Liver (tissue), 9 donors: ENCODE data around the gene SOX6. TPM values are rescaled to one million over a fixed set of nuclear protein-coding genes. Genes with fewer than 3 reads are reported as not detected.

Source experiments
- DNase-seq: peaks from one replicate; pipeline ENCODE4 v3.0.0-alpha.2; 2017; ENCODE audit warnings: low spot score
- H3K27ac ChIP-seq, 2 donors: one replicate each; pipeline ENCODE4 v1.7.0; 2013; ENCODE audit warnings: inconsistent platforms in 2 of 2, low read length in 2 of 2, control low read depth in 1 of 2, low read depth in 1 of 2, mild to moderate bottlenecking in 1 of 2
- H3K27me3 ChIP-seq, 4 donors: one replicate each; pipeline versions ENCODE4 v1.6.1 to v1.7.0; 2013; ENCODE audit warnings: low read length in 3 of 4, inconsistent platforms in 1 of 4, mild to moderate bottlenecking in 1 of 4, moderate library complexity in 1 of 4; ENCODE audit not compliant: control insufficient read depth in 4 of 4, insufficient read depth in 4 of 4
- H3K36me3 ChIP-seq, 4 donors: one replicate each; pipeline versions ENCODE4 v1.6.1 to v1.7.0; 2013; ENCODE audit warnings: low read length in 3 of 4, mild to moderate bottlenecking in 3 of 4, low read depth in 1 of 4, moderate library complexity in 1 of 4; ENCODE audit not compliant: control insufficient read depth in 4 of 4, insufficient read depth in 3 of 4
- H3K4me1 ChIP-seq, 4 donors: one replicate each; pipeline versions ENCODE4 v1.6.1 to v1.7.0; 2013; ENCODE audit warnings: low read length in 3 of 4, mild to moderate bottlenecking in 3 of 4, moderate library complexity in 1 of 4; ENCODE audit not compliant: control insufficient read depth in 4 of 4, insufficient read depth in 4 of 4
- H3K4me3 ChIP-seq, 3 donors: one replicate each; pipeline versions ENCODE4 v1.6.1 to v1.7.0; 2013; ENCODE audit warnings: low read length in 3 of 3, control low read depth in 1 of 3, low read depth in 1 of 3, mild to moderate bottlenecking in 1 of 3
- H3K9ac ChIP-seq, 2 donors: one replicate each; pipeline ENCODE4 v1.7.0; 2013; ENCODE audit warnings: low read length in 2 of 2, mild to moderate bottlenecking in 2 of 2, moderate library complexity in 2 of 2, control low read depth in 1 of 2, low read depth in 1 of 2
- H3K9me3 ChIP-seq, 4 donors: one replicate each; pipeline versions ENCODE4 v1.6.1 to v1.7.0; 2013; ENCODE audit warnings: low read length in 3 of 4; ENCODE audit not compliant: control insufficient read depth in 4 of 4
- ATF3 ChIP-seq: IDR thresholded peaks from 2 replicates; pipeline ENCODE4 v1.6.1; 2016; ENCODE audit warnings: antibody characterized with exemption
- FOXA1 ChIP-seq: IDR thresholded peaks from 2 replicates; pipeline ENCODE4 v1.6.1; 2016; ENCODE audit warnings: antibody characterized with exemption
- FOXA2 ChIP-seq: IDR thresholded peaks from 2 replicates; pipeline ENCODE4 v1.6.1; 2016; ENCODE audit warnings: antibody characterized with exemption
- GABPA ChIP-seq, 2 donors: IDR thresholded peaks in 1 of 2; conservative IDR thresholded peaks in 1 of 2; 2 replicates each; pipeline ENCODE4 v1.6.1; 2016; ENCODE audit warnings: antibody characterized with exemption in 2 of 2, mild to moderate bottlenecking in 1 of 2, moderate library complexity in 1 of 2
- HNF4G ChIP-seq: IDR thresholded peaks from 2 replicates; pipeline ENCODE4 v1.6.1; 2016; ENCODE audit warnings: antibody characterized with exemption
- JUND ChIP-seq, 2 donors: IDR thresholded peaks; 2 replicates each; pipeline ENCODE4 v1.6.1; 2016; ENCODE audit warnings: antibody characterized with exemption in 2 of 2
- NR2F2 ChIP-seq: IDR thresholded peaks from 2 replicates; pipeline ENCODE4 v1.6.1; 2016; ENCODE audit warnings: antibody characterized with exemption
- RAD21 ChIP-seq, 2 donors: IDR thresholded peaks; 2 replicates each; pipeline ENCODE4 v1.6.1; 2016; ENCODE audit warnings: antibody characterized with exemption in 2 of 2, mild to moderate bottlenecking in 2 of 2
- REST ChIP-seq: IDR thresholded peaks from 2 replicates; pipeline ENCODE4 v1.6.1; 2016; ENCODE audit warnings: antibody characterized with exemption, mild to moderate bottlenecking
- SP1 ChIP-seq: IDR thresholded peaks from 2 replicates; pipeline ENCODE4 v1.6.1; 2018; ENCODE audit warnings: antibody characterized with exemption, mild to moderate bottlenecking
- TAF1 ChIP-seq: conservative IDR thresholded peaks from 2 replicates; pipeline ENCODE4 v1.6.1; 2016; ENCODE audit warnings: antibody characterized with exemption, mild to moderate bottlenecking
- YY1 ChIP-seq: IDR thresholded peaks from 2 replicates; pipeline ENCODE4 v1.6.1; 2016; ENCODE audit warnings: antibody characterized with exemption, mild to moderate bottlenecking
- WGBS: extraction: QIAGEN DNeasy Blood & Tissue Kit; methylation state at CpG from one replicate; pipeline ENCODE4 v1.1.7; 2013; 5-methylcytosine and 5-hydroxymethylcytosine counted together
- polyA plus RNA-seq, 2 donors: library from polyadenylated mRNA; stranded (reverse) in 1 of 2; unstranded in 1 of 2; fragments of 200-250 nt in 1 of 2; fragments of >200 nt in 1 of 2; fragmentation: Nextera tagmentation in 1 of 2; extraction: Ambion mirVana in 1 of 2; gene quantifications; one replicate each; pipeline versions ENCODE4 v1.2.1 to v1.2.3, GENCODE V29; 2013 to 2015
- total RNA-seq, 2 donors: library from RNA; depleted of rRNA; stranded (reverse); fragments of >200 nt; gene quantifications; one replicate each; pipeline ENCODE4 v1.2.3, GENCODE V29; 2014
- donor health status: healthy.
- donor health status: healthy.
- donor health status: healthy.
- donor health status: healthy.
- donor health status: healthy.

Gene SOX6
- total and polyA plus RNA-seq, 4 donors, result 2.4 to 111 (median 14.8) TPM

- no peak for DNase-seq
- Histone ChIP-seq H3K27me3 (no peaks in the 10 kb centered on the region), H3K9ac (no peak overlapping the region), H3K27ac (no peak overlapping the region), H3K36me3 (no peaks in the 10 kb centered on the region), H3K4me3 (no peak overlapping the region), H3K4me1 (no peaks in the 10 kb centered on the region), H3K9me3 (no peaks in the 10 kb centered on the region)
- no peak for TF ChIP-seq HNF4G
- TF ChIP-seq REST, result no peak
- TF ChIP-seq JUND (IDR thresholded peaks at IDR 0.05), result no peak
- TF ChIP-seq FOXA2, result no peak
- TF ChIP-seq GABPA (IDR thresholded peaks at IDR 0.05 in 1 of 2, conservative IDR thresholded peaks at IDR 0.05 in 1 of 2), result no peak
- TF ChIP-seq NR2F2, result no peak
- no peak for TF ChIP-seq SP1
- WGBS, result 96% methylated on average over 1 of the region's 1 CpG
Measured at GRCh38 chr11:16240687-16241086, 115.7 kb downstream of the SOX6 start.

GRCh38 chr11:16239141-16240105 is 116.9 kb downstream of the SOX6 start:
- no peaks in the 10 kb centered on the region for H3K4me1 ChIP-seq
- H3K4me3 ChIP-seq, result no peak overlapping the region
- H3K27ac ChIP-seq, result no peak overlapping the region
- 76% methylated on average over 7 of the region's 7 CpGs for WGBS
- H3K9me3 ChIP-seq, result no peaks in the 10 kb centered on the region
- no peak for DNase-seq
- H3K36me3 ChIP-seq, result no peaks in the 10 kb centered on the region
- H3K27me3 ChIP-seq, result no peaks in the 10 kb centered on the region
- no peak overlapping the region for H3K9ac ChIP-seq
- TF ChIP-seq TAF1, result no peak
- TF ChIP-seq RAD21 (IDR thresholded peaks at IDR 0.05), result no peak
- TF ChIP-seq YY1, result no peak
- TF ChIP-seq ATF3, result no peak
- TF ChIP-seq NR2F2, result no peak
- no peak for TF ChIP-seq SP1
- no peak for TF ChIP-seq FOXA1
- TF ChIP-seq HNF4G, result no peak

- no peak for TF ChIP-seq FOXA2
- peak; percentile 9 to 38 for TF ChIP-seq RAD21 (IDR thresholded peaks at IDR 0.05)
- peak; percentile 48 for DNase-seq
Measured at GRCh38 chr11:16226245-16226644, 130.1 kb downstream of the SOX6 start.

More at GRCh38 chr11:16226245-16226644, 130.1 kb downstream of the SOX6 start:
- Histone ChIP-seq H3K36me3 (no peaks in the 10 kb centered on the region), H3K4me1 (peaks cover 1 to 12% (median 5%) of the 10 kb centered on the region in 4 donors), H3K9ac (no peak overlapping the region), H3K9me3 (no peaks in the 10 kb centered on the region), H3K4me3 (no peak overlapping the region), H3K27ac (no peak overlapping the region), H3K27me3 (no peaks in the 10 kb centered on the region)
- WGBS, result 31% methylated on average over 3 of the region's 3 CpGs
